Measurements from ENCODE around the gene ACR.

DNA sequence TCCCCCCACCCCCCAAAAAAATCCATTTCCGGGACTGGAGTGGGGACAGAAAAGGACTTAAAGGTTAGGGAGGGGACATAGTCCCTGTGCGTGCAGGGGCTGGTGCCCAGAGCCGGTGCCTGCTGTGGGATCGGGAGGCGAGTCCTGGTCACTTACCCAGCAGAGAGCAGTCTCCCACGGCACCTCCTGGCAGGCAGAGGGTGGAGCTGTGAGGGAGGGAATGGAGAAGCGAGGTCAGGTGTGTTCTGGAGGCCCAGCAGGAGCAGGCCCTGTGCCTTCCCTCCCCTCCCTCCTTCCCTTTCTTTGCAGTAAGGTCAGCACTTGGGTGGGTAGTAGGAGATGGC is 37.0 kb upstream of the ACR start:
- TF ChIP-seq CTCF (IDR thresholded peaks at IDR 0.05) (no peak), POLR2A (IDR thresholded peaks at IDR 0.05) (no peak), POLR2AphosphoS5 (IDR thresholded peaks at IDR 0.05) (no peak)
